GM12801 (cell line): ENCODE data around the gene TMCO4.

ENCODE experiments used
- CTCF ChIP-seq: IDR thresholded peaks from one replicate; pipeline ENCODE4 v1.5.1; 2011; ENCODE audit warnings: control low read depth; ENCODE audit not compliant: insufficient read length; ENCODE audit errors: extremely low read depth

TMCO4 gene

DNA sequence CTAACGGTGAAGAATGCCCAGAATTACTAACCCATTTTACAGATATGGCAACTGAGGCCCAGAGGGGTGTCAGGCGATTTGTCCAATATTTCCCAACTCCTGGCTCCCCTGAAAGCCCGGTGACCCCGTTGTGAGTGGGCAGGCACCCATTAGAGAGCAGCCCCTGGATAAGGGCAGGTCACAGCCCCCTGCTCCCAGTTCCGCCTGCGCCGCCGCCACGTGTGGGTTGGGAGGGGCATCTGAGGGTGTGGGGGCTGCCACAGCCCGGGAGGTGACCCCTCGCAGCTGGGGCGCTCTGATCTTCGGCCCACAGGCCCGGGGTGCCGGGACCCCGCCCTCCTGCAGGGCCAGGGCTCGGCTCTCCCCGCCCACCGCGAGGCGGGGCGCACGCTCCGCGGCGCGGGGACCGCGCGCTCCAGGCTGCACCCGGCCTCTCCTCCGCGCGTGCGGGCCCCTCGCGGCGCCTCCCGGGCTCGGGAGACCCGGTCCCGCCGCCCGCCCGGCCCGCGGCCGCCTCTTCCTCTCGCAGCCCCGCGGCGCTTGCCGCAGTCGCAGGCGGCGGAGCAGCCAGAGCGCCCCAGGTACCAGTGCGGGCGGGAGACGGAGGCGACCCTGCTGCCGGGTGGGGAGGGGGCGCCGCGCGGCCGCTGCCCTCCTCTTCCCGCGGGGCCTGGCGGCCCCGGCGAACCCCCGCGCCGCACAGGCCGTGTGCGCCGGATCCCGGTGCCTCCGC is 135.1 kb downstream of the TMCO4 start, which contains the start of gene HTR6:
TSS of gene HTR6 (plus strand) at position 423 of the 733 bp plus-strand sequence. CDS start 879 bp downstream, outside the sequence.
- no peak for TF ChIP-seq CTCF

GRCh38 chr1:19662313-19662712 is 137.4 kb downstream of the TMCO4 start:
- no peak for TF ChIP-seq CTCF

- TF ChIP-seq CTCF: no peak
Observed at GRCh38 chr1:19661721-19662228, 137.9 kb downstream of the TMCO4 start.

GRCh38 chr1:19658186-19658585 is 141.5 kb downstream of the TMCO4 start:
- no peak for TF ChIP-seq CTCF

GRCh38 chr1:19657511-19657910 is 142.2 kb downstream of the TMCO4 start:
- no peak for TF ChIP-seq CTCF

- TF ChIP-seq CTCF: no peak
Observed at GRCh38 chr1:19656780-19657466, 142.8 kb downstream of the TMCO4 start.

- TF ChIP-seq CTCF: no peak
Observed at GRCh38 chr1:19656134-19656779, 143.5 kb downstream of the TMCO4 start.
